Activated CD8-positive, alpha-beta T cell treated with anti-CD3 and anti-CD28 coated beads for 36 hours (primary cell): ENCODE measurements around the gene CUTA. TPM values are rescaled to one million over a fixed set of nuclear protein-coding genes. Genes with fewer than 3 reads are reported as not detected.

Experiments used
- ATAC-seq: fragments of 200-7000 bp; cut with Tn5 transposase; one replicate; pipeline ENCODE4 v1.10.0; 2021; ENCODE audit warnings: mild to moderate bottlenecking, moderate library complexity
- CTCF ChIA-PET: fragments of 350-600 bp; sonication (Branson Sonifier 250); formaldehyde crosslinking; loops from one replicate; lab custom pipeline; 2021; ENCODE audit warnings: antibody characterized with exemption; lab: Charles Lee
- POLR2A ChIA-PET: fragments of 350-600 bp; sonication (Branson Sonifier 250); formaldehyde crosslinking; loops from one replicate; lab custom pipeline; 2021; ENCODE audit warnings: antibody characterized with exemption; lab: Charles Lee
- DNase-seq: peaks from one replicate; pipeline ENCODE4 v3.0.0-alpha.2; 2020
- H3K27ac Mint-ChIP-seq: one replicate; pipeline ENCODE4 v1.8.0; 2021; ENCODE audit warnings: mild to moderate bottlenecking, mixed read lengths
- H3K27me3 Mint-ChIP-seq: one replicate; pipeline ENCODE4 v1.8.0; 2021; ENCODE audit warnings: mixed read lengths
- H3K36me3 Mint-ChIP-seq: one replicate; pipeline ENCODE4 v1.8.0; 2021; ENCODE audit warnings: low read depth, mixed read lengths
- H3K4me1 Mint-ChIP-seq: one replicate; pipeline ENCODE4 v1.8.0; 2021; ENCODE audit warnings: low read depth, mixed read lengths
- H3K4me3 Mint-ChIP-seq: one replicate; pipeline ENCODE4 v1.8.0; 2021; ENCODE audit warnings: mild to moderate bottlenecking, moderate library complexity, mixed read lengths
- H3K9me3 Mint-ChIP-seq: one replicate; pipeline ENCODE4 v1.8.0; 2021; ENCODE audit warnings: mixed read lengths
- intact Hi-C: fragments of 100-400 bp; cut with micrococcal nuclease; formaldehyde crosslinking; loops from one replicate; pipeline ENCODE4 v1.10.0; 2022
- total RNA-seq, 2 experiments: library from RNA; stranded (reverse); gene quantifications; one replicate each; pipeline ENCODE4 v1.2.3, GENCODE V29; 2021
- TF ChIP-seq, protein P1 (sequence below): fragments of 200-600 bp; IDR thresholded peaks from one replicate; pipeline ENCODE4 v1.8.0; 2022; ENCODE audit warnings: antibody characterized with exemption, mild to moderate bottlenecking

The CUTA gene
- total RNA-seq, 2 experiments from 2014 or later = 155 to 160 TPM

- H3K4me3 Mint-ChIP-seq = no peak overlapping the region
- TF ChIP-seq, protein P1, sequence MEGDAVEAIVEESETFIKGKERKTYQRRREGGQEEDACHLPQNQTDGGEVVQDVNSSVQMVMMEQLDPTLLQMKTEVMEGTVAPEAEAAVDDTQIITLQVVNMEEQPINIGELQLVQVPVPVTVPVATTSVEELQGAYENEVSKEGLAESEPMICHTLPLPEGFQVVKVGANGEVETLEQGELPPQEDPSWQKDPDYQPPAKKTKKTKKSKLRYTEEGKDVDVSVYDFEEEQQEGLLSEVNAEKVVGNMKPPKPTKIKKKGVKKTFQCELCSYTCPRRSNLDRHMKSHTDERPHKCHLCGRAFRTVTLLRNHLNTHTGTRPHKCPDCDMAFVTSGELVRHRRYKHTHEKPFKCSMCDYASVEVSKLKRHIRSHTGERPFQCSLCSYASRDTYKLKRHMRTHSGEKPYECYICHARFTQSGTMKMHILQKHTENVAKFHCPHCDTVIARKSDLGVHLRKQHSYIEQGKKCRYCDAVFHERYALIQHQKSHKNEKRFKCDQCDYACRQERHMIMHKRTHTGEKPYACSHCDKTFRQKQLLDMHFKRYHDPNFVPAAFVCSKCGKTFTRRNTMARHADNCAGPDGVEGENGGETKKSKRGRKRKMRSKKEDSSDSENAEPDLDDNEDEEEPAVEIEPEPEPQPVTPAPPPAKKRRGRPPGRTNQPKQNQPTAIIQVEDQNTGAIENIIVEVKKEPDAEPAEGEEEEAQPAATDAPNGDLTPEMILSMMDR = no peak
- no peak overlapping the region for H3K27ac Mint-ChIP-seq
- DNase-seq (no peak), ATAC-seq (no peak)
- peaks cover 22% of the 10 kb centered on the region for H3K36me3 Mint-ChIP-seq
- H3K4me1 Mint-ChIP-seq = peaks cover 18% of the 10 kb centered on the region
- no peaks in the 10 kb centered on the region for H3K27me3 Mint-ChIP-seq
- CTCF ChIA-PET = interaction anchor here (0.8 kb wide), 1 partner anchor 9 kb away, joined by 3 read pairs; no protein-coding TSS in a partner anchor
- intact Hi-C loops = loop anchor here (10.0 kb wide), 1 partner anchor 116 kb away; no protein-coding TSS in a partner anchor
- POLR2A ChIA-PET = interaction anchor here (1.2 to 1.3 kb wide), 2 partner anchors 8 to 14 kb away, joined by 3 read pairs; no protein-coding TSS in a partner anchor
- H3K9me3 Mint-ChIP-seq = no peaks in the 10 kb centered on the region
Observed at GRCh38 chr6:33458676-33459075, 40.8 kb upstream of the CUTA start.

DNA sequence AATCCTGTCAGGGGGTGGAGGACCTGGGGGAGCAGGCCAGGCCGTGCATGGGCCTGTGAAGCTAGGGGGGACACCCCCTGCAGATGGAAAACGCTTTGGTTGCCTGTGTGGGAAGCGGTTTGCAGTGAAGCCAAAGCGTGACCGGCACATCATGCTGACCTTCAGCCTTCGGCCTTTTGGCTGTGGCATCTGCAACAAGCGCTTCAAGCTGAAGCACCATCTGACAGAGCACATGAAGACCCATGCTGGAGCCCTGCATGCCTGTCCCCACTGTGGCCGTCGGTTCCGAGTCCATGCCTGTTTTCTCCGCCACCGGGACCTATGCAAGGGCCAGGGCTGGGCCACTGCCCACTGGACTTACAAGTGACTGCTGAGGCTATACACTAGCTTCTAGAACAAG lies 38.2 kb upstream of the CUTA start:
- Mint-ChIP-seq H3K4me1 (peaks cover 29% of the 10 kb centered on the region), H3K4me3 (no peak overlapping the region), H3K27ac (no peak overlapping the region), H3K36me3 (peaks cover 22% of the 10 kb centered on the region), H3K9me3 (no peaks in the 10 kb centered on the region), H3K27me3 (no peaks in the 10 kb centered on the region)
- TF ChIP-seq, protein P1 = no peak
- no peak for DNase-seq
- POLR2A ChIA-PET = no interaction called here
- no peak for ATAC-seq
- CTCF ChIA-PET = interaction anchor here (0.7 kb wide), 1 partner anchor 244 kb away, joined by 4 read pairs; no protein-coding TSS in a partner anchor
- intact Hi-C loops = loop anchor here (10.0 kb wide), 1 partner anchor 119 kb away; no protein-coding TSS in a partner anchor

DNA sequence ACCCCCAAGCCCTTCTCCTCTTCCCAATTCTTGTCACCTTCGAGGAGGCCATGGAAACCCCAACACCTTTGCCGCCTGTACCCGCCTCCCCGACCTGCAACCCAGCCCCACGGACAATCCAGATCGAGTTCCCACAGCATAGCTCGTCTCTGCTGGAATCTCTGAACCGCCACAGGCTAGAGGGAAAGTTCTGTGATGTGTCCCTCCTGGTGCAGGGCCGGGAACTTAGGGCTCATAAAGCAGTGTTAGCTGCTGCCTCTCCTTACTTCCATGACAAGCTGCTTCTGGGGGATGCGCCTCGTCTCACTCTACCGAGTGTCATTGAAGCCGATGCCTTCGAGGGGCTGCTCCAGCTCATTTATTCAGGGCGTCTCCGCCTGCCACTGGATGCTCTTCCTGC lies 37.1 kb upstream of the CUTA start:
- ChIA-PET POLR2A (interaction anchor here (0.8 to 2.1 kb wide), 7 partner anchors 15 to 138 kb away, joined by 3 to 14 read pairs (median 5); partner anchors contain the start of gene ZBTB22), CTCF (interaction anchor here (0.6 to 1.6 kb wide), 3 partner anchors 24 to 131 kb away, joined by 3 to 10 read pairs (median 3); no protein-coding TSS in a partner anchor)
- no peak for ATAC-seq
- H3K27ac Mint-ChIP-seq = peak overlapping the region; percentile 90
- TF ChIP-seq, protein P1 = no peak
- H3K4me1 Mint-ChIP-seq = peaks cover 29% of the 10 kb centered on the region
- peak overlapping the region; percentile 84 for H3K4me3 Mint-ChIP-seq
- no peaks in the 10 kb centered on the region for H3K9me3 Mint-ChIP-seq
- DNase-seq = no peak
- no peaks in the 10 kb centered on the region for H3K27me3 Mint-ChIP-seq
- intact Hi-C loops = loop anchor here (10.0 kb wide), 1 partner anchor 120 kb away; no protein-coding TSS in a partner anchor
- peaks cover 24% of the 10 kb centered on the region for H3K36me3 Mint-ChIP-seq

DNA sequence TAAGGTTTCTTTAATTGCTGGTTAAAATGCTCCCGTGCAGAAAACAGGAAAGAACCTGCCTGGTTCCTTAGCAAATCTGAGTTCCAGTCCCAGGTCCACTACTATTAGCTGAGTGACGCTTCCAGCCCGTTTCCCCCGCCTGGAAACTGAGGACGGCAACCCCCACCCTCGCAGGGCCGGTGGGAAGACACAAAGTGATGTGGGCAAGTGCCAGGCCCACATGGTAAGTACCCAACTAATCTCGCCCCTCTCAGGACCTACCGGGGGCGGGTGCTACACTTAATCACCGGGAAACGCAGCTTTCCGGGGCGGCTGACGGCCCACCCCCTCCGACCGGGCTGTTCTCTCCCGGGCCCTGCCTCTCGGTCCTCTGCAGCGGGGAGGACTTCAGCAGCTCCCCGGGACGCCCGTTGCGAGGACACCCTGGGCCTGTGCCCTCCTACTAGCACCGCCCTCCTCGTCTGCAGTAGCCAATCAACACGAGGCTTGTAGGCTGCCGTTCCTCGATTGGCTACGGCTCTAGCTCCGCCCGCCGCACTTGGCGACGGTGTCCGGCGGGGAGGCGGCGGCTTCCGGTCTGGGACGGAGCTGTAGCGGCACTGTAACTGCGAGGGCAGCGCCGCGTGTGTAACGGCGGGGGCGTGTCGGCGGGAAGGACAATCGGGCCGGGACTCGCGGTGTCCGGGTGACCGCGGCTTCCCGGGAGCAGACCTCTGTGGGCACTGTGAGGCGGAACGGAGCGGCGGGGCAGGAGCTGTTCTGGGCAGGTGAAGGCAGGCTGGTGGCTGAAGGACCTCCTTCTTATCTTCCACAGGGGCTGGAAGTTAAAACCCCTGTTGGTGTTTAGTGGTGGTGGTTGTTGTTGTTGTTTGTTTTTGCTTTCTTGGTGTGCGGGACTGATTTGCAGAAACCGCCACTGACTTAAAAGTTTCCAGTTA lies 36.4 kb upstream of the CUTA start, which contains the start of gene ZBTB9:
Gene ZBTB9 (plus strand): TSS at position 568 of the 938 bp plus-strand sequence. CDS start 525 bp downstream, outside the sequence.
- POLR2A ChIA-PET = interaction anchor here (0.7 to 2.1 kb wide), 14 partner anchors 9 to 177 kb away, joined by 3 to 14 read pairs (median 3); partner anchors contain the start of genes B3GALT4 and ZBTB22
- peaks cover 24% of the 10 kb centered on the region for H3K36me3 Mint-ChIP-seq
- H3K4me1 Mint-ChIP-seq = peaks cover 29% of the 10 kb centered on the region

More for the DNA sequence above, 36.4 kb upstream of the CUTA start, which contains the start of gene ZBTB9:
- intact Hi-C loops = loop anchor here (10.0 kb wide), 1 partner anchor 121 kb away; no protein-coding TSS in a partner anchor
- CTCF ChIA-PET = interaction anchor here (0.6 to 1.6 kb wide), 7 partner anchors 18 to 154 kb away, joined by 3 to 10 read pairs (median 4); partner anchors contain the start of gene BAK1
- peak; percentile 99 for ATAC-seq
- Mint-ChIP-seq H3K4me3 (peak within 1 kb of the TSS; percentile 84), H3K27ac (peak within 1 kb of the TSS; percentile 90), H3K27me3 (no peaks in the 10 kb centered on the region), H3K9me3 (no peaks in the 10 kb centered on the region)
- TF ChIP-seq, protein P1 = no peak
- peak; percentile 96 for DNase-seq
